ENCODE measurements around the gene NECTIN2.
"Not testable (repeated sequence)": the region's sequence is repeated elsewhere in the genome, so short reads cannot be mapped to it uniquely, and the experiment has no call there.

Gene NECTIN2

DNA sequence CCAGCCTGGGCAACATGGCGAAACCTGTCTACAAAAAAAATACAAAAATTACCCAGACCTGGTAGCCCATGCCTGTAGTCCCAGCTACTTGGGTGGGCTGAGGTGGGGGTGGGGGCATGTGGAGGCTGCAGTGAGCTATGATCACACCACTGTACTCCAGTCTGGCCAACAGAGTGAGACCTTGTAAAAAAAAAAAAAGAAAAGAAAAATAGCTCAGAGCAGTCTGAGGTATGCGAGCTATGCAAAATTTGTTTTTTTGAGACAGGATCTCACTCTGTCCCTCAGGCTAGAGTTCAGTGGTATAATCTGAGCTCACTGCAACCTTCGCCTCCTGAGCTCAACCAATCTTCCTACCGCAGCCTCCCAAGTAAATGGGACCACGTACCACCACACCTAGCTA is 37.8 kb downstream of the NECTIN2 start:
- no peak for DNase-seq (ENCODE audit: low read depth, low spot score)

DNA sequence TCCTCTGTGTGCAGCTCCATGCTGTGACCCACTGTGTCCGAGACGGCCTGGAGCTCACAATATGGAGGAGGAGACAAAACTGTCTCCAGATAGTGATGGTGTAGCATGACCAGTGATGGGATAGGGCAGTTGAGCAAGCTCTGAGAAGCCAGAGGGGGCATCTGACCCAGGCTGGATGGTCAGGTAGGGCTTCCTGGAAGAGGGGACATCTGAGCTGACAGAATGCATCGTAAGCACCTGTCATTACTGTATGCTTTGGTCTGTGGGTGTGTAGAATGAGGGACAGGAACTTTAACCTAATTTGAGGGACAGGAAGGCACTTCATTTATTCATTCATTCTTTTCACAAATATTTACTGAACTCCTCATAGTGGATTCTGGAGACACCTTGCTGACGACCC is 38.5 kb downstream of the NECTIN2 start:
- DNase-seq (ENCODE audit: low read depth, low spot score) = no peak

DNA sequence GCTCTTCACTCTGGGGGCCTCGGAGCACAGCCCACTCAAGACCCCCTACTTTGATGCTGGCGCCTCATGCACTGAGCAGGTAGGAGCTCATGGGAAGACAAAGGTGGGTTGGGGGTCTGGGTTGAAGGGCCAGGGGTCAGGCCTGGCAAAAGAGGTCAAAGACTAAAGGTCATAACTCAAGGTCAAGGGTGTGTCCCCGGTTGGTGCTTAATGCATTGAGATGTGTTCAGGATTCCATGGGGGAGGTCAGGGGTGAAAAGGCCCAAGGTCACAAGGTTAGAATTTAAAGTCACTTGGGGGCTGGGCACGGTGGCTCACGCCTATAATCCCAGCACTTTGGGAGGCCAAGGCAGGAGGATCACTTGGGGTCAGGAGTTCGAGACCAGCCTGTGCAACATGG is 40.0 kb downstream of the NECTIN2 start:
- DNase-seq (ENCODE audit: low read depth, low spot score) = no peak

DNA sequence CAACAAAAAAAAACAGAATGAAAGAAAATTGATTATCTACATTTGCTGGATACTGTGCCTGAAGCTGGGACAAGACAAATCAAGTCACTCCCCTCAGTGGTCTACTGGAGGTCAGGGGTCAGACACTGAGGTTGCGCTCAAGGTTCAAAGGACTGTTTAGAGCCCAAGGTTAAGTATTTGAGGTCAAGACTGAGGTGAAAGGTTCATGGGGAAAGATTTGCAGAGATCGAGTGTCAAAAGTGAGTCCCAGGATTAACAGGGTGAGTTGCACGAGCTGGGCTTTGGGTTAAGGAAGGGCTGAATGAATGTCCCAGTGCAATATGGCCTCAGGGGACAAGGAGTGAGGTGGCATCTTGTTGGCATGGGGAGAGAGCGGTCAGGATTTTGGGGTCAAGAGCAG is 41.6 kb downstream of the NECTIN2 start:
- DNase-seq (ENCODE audit: low read depth, low spot score) = no peak

DNA sequence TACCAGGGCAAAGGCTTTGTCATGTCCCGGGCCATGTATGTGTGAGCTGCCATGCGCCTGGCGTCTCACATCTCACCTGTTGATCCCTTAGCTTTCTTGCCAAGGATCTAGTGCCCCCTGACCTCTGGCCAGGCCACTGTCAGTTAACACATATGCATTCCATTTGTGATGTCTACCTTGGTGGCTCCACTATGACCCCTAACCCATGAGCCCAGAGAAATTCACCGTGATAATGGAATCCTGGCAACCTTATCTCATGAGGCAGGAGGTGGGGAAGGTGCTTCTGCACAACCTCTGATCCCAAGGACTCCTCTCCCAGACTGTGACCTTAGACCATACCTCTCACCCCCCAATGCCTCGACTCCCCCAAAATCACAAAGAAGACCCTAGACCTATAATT is 42.2 kb downstream of the NECTIN2 start:
- not testable (repeated sequence) for DNase-seq (ENCODE audit: low read depth, low spot score)

DNA sequence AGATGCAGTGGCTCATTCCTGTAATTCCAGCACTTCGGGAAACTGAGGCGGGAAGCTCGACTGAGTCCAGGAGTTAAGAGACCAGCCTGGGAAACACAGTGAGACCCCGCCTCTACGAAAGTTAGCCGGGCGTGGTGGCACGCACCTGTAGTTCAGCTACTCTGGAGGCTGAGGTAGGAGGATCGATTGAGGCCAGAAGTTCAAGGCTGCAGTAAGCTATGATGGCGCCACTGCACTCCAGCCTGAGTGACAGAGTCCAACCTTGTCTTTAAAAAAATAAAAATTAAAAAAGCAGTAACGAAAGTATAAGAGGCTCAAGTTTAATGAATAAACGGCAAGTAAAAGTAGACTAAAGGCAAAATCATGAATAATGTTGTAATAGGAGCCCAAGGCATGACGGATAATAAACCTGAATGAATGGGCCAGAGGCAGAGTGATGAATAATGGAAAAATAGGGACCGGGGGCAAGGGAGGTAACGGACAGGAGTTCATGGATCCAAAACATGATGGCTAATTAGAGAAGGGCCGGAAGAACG is 43.8 kb downstream of the NECTIN2 start:
- no peak for DNase-seq (ENCODE audit: low read depth, low spot score)

DNA sequence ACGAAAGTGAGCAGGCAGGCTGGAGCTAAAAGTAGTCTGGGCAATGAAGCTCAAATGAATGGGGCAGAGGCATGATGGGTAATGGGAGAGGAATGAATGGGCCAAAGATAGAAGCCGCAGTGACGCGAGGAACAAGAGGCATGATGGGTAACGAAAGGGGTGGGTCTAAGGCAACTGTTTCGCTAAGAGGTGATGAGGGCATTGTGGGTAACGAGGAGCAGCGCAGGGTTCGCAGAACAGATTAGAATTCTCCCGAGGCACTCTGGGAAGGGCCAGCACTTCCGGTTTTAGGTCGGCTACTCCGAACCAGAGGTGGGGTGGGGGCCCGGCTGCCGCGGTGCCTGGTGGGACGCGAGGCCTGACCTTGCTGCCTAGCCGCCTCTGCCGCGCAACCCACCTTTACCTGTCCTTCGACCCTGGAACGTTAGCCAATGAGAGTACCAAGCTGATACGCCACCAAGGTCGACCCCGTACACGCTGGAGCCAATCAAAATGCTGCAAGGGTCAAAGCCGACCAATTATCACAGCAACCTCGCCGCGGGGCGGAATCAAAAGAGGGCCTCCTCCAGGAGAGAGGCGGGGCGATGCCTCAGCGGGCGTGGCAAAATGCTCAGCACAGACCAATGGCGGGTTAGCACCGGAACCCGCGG is 44.4 kb downstream of the NECTIN2 start:
- DNase-seq (ENCODE audit: low read depth, low spot score) = peak; percentile 100

DNA sequence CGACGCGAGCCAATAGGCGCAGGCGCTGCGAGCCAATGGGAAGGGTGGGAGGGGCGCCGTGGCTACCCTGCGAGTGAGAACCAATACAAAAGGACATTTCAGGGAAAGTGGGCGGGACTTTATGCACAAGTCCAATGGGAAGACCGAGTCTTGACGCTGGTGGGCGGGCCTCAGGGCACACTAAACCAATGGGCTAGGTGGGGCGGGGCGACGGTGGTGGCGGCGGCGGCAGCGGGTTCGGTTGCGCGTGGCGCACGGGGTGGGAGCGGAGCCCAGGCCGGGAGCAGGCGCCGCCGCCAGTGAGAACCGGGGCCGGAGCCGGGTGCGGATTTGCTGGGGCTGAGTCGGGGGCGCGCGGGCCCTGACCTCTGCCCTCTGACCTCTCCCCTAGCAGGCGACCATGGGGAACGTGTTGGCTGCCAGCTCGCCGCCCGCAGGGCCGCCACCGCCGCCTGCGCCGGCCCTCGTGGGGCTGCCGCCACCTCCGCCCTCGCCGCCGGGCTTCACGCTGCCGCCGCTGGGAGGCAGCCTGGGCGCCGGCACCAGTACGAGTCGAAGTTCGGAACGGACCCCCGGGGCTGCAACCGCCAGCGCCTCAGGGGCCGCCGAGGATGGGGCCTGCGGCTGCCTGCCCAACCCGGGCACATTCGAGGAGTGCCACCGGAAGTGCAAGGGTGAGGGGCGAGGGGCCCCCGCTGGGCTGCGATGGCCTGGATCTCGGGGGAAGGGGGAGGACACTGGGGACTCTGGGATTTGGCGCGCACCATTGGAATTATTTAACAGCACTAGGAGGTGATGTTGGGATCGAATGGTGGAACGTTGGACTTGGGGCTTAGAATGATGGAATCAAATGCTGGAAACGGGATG is 45.2 kb downstream of the NECTIN2 start, which contains the start of gene TOMM40:
TSS of gene TOMM40 (plus strand) at position 239 of the 867 bp plus-strand sequence. CDS start at position 401, 162 bp downstream.
- no peak for DNase-seq (ENCODE audit: low read depth, low spot score)

DNA sequence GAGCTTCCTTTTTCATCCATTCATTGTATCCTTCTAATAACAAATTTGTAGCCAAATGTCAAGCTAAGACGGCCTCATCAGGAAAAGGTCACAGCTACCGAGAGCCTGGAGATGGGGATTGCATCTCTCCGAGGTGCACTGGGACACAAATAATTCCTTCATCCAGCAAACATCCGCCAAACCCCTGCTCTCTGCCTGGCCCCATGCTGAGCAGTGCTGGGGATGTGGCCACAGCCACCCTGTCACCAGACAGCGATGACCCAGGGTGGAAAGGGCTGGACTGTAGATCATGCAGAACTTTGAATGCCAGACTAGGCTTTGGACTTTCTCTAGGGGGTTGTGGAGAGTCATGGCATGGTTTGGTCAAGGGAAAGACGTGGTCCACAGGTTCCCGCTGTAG is 46.8 kb downstream of the NECTIN2 start:
- no peak for DNase-seq (ENCODE audit: low read depth, low spot score)

DNA sequence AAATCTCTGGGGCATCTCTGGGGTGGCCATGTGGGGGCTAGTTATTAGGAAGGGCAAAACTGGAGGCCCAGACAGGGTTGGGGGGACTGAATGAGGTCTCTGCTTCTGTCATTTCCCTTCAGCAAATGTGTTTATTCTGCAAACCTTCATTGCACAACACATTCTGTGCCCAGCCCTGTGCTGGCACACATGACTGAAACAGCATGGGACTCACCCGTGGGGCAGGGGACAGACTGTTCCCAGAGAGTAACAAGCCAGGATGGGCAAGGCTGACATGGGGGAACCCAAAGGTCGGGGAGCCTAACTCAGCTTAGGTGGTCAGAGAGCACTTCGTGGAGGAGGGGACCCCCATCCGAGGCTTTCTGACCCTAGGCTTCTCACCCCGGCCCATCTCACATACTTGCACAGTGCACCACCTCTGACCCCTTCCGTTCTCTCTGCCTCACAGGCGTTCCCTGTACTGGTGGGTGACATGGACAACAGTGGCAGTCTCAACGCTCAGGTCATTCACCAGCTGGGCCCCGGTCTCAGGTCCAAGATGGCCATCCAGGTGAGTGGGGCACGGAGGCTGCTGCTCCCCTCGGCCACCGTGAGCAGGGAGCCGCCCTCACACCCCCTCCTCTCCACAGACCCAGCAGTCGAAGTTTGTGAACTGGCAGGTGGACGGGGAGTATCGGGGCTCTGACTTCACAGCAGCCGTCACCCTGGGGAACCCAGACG is 47.4 kb downstream of the NECTIN2 start:
- no peak for DNase-seq (ENCODE audit: low read depth, low spot score)

DNA sequence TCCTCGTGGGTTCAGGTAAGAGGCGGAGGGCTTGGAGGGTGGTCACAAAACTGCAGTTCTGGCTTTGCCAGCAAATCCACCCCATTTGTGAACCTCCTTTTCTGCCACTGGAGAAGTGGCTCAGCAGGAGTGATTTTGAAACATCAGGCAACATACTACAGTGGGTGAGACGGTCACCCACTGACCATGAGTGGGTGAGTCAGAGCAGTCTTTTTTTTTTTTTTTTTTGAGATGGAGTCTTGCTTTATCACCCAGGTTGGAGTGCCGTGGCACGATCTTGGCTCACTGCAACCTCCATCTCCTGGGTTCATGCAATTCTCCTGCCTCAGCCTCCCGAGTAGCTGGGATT is 47.9 kb downstream of the NECTIN2 start:
- no peak for DNase-seq (ENCODE audit: low read depth, low spot score)

DNA sequence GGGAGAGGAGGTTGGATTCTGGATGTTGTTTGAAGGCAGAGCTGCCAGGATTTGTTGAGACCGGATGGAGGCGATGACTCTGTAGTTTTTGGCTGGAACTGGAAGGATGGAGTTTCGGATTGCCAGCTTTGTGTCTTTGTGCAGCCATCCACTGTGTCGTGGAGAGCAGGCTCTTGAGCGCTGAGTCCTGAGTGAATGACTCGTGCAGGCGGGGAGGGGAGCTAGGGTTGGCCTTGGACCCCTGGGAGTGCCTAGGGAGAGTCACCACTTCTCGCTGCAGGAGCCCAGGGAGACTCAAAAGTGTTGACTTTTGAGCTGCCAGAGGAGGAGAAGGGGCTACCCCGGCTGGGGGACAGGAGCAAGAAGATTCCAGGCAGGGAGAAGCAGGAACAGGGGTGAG is 48.8 kb downstream of the NECTIN2 start:
- no peak for DNase-seq (ENCODE audit: low read depth, low spot score)

DNA sequence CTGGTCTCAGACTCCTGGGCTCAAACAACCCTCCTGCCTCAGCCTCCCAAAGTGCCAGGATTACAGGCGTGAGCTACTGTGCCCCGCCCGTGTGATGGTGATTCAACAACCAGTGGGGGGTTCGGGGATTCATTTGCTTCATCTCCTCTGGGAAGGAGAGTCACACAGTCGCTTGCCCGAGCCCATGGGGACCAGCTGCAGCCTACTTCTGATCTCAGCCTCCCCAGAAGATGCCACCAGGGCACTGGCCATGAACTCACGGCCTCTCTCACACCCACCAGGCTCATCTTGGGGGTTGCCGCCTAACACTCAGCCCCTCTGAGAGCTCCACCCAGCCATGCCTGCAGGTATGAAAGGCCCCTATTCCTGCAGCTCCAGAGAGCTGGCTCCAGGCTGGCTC is 51.7 kb downstream of the NECTIN2 start:
- no peak for DNase-seq (ENCODE audit: low read depth, low spot score)

DNA sequence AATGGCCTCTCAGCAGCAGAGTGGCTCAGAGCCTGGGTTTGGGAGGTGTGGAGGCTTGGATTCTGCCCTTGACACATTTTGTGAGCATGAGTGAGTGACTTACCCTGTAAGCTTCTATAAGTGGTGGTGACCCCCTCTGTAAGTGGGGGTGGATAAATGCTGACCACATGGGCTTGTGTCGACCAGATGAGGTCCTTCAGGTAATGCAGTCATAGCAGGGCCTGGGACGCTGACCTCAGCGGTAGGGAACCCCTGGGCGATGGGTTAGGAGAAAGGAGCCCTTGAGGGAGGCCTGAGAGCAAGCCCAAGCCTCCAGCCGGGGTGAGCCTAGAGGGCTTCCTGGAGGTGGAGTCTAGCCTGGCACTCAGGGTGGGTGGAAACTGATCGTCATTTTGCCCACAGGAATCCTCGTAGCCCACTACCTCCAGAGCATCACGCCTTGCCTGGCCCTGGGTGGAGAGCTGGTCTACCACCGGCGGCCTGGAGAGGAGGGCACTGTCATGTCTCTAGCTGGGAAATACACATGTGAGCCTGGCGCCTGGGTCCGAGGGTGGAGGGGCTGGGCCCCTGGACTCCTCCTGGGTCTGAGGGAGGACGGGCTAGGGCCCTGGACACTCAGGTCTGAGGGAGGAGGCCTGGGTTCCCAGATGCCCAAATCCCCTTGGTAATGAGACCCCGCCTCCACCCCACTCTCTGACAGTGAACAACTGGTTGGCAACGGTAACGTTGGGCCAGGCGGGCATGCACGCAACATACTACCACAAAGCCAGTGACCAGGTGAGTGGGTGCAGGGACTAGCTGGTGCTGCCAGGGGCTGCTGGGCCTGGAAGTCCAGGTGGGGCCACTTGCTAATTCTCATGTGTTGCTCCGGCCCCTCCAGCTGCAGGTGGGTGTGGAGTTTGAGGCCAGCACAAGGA is 54.5 kb downstream of the NECTIN2 start:
- DNase-seq (ENCODE audit: low read depth, low spot score) = no peak

DNA sequence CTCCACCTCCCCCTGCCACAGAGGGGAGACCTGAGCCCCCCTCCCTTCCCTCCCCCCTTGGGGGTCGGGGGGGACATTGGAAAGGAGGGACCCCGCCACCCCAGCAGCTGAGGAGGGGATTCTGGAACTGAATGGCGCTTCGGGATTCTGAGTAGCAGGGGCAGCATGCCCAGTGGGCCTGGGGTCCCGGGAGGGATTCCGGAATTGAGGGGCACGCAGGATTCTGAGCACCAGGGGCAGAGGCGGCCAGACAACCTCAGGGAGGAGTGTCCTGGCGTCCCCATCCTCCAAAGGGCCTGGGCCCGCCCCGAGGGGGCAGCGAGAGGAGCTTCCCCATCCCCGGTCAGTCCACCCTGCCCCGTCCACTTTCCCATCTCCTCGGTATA is 57.1 kb downstream of the NECTIN2 start:
- no peak for DNase-seq (ENCODE audit: low read depth, low spot score)

DNA sequence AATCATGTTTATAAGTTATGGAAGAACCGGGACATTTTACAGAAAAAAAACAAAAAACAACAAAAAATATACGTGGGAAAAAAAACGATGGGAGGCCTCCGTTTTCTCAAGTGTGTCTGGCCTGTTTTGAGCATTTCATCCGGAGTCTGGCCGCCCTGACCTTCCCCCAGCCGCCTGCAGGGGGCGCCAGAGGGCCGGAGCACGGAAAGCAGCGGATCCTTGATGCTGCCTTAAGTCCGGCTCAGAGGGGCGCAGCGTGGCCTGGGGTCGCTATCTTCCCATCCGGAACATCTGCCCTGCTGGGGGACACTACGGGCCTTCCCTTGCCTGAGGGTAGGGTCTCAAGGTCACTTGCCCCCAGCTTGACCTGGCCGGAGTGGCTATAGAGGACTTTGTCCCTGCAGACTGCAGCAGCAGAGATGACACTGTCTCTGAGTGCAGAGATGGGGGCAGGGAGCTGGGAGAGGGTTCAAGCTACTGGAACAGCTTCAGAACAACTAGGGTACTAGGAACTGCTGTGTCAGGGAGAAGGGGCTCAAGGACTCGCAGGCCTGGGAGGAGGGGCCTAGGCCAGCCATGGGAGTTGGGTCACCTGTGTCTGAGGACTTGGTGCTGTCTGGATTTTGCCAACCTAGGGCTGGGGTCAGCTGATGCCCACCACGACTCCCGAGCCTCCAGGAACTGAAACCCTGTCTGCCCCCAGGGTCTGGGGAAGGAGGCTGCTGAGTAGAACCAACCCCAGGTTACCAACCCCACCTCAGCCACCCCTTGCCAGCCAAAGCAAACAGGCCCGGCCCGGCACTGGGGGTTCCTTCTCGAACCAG is 57.7 kb downstream of the NECTIN2 start:
- DNase-seq (ENCODE audit: low read depth, low spot score) = peak; percentile 65

DNA sequence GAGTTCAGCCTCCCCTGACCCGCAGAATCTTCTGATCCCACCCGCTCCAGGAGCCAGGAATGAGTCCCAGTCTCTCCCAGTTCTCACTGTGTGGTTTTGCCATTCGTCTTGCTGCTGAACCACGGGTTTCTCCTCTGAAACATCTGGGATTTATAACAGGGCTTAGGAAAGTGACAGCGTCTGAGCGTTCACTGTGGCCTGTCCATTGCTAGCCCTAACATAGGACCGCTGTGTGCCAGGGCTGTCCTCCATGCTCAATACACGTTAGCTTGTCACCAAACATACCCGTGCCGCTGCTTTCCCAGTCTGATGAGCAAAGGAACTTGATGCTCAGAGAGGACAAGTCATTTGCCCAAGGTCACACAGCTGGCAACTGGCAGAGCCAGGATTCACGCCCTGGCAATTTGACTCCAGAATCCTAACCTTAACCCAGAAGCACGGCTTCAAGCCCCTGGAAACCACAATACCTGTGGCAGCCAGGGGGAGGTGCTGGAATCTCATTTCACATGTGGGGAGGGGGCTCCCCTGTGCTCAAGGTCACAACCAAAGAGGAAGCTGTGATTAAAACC is 58.4 kb downstream of the NECTIN2 start:
- no peak for DNase-seq (ENCODE audit: low read depth, low spot score)

DNA sequence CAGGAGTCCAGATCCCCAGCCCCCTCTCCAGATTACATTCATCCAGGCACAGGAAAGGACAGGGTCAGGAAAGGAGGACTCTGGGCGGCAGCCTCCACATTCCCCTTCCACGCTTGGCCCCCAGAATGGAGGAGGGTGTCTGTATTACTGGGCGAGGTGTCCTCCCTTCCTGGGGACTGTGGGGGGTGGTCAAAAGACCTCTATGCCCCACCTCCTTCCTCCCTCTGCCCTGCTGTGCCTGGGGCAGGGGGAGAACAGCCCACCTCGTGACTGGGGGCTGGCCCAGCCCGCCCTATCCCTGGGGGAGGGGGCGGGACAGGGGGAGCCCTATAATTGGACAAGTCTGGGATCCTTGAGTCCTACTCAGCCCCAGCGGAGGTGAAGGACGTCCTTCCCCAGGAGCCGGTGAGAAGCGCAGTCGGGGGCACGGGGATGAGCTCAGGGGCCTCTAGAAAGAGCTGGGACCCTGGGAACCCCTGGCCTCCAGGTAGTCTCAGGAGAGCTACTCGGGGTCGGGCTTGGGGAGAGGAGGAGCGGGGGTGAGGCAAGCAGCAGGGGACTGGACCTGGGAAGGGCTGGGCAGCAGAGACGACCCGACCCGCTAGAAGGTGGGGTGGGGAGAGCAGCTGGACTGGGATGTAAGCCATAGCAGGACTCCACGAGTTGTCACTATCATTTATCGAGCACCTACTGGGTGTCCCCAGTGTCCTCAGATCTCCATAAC is 59.5 kb downstream of the NECTIN2 start, which contains the start of gene APOE:
TSS of gene APOE (plus strand) at position 360 of the 724 bp plus-strand sequence. CDS start 829 bp downstream, outside the sequence.
- DNase-seq (ENCODE audit: low read depth, low spot score) = no peak

DNA sequence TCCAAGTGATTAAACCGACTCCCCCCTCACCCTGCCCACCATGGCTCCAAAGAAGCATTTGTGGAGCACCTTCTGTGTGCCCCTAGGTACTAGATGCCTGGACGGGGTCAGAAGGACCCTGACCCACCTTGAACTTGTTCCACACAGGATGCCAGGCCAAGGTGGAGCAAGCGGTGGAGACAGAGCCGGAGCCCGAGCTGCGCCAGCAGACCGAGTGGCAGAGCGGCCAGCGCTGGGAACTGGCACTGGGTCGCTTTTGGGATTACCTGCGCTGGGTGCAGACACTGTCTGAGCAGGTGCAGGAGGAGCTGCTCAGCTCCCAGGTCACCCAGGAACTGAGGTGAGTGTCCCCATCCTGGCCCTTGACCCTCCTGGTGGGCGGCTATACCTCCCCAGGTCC is 61.5 kb downstream of the NECTIN2 start:
- DNase-seq (ENCODE audit: low read depth, low spot score) = no peak

Data from activated CD4-positive, CD25-positive, alpha-beta regulatory T cell treated with anti-CD3 and anti-CD28 coated beads, Interleukin-2, amount 50 U/mL, for 16 hours (primary cell).